ENCODE data around the gene ITM2C.

ITM2C gene

DNA sequence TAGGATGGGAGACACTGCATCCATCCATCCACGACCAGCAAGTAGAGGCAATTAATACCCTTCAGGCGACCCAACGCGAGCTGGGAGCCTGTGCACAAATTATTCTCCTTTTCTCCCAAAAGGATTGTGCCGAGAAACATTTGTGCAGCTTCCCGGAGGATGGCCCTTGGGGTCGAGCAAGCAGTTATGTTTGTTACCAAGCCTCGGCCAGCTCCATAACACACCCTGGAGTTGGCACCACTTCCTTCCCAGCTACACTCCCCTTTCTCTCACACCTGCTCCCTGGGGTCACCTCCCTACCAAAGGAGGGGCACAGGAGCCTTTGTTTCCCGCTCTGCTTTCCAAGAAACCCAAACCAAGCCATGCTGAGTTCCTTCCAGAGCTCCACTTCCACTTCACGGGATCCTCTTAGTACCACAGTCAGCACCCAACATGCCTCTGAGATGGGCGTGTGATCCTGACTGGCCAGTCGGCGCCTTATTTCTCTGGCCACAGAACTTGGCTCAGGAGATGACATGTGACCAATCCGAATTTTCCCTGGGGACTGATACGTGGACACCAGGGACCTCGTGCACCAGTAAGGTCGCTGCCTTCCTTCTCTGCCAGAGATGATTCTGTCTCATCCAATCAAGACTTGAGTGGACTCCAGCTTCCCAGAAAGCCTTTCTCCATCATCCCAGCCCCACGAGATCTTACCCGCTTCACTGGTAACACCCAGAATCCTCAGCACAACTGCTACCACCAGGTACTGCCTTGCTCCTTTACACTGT lies 31.8 kb downstream of the ITM2C start:
- in situ Hi-C loops (cut with MboI; ENCODE audit: low sequenced_read_pairs): no loop called here
- Histone ChIP-seq H3K27me3 (ENCODE audit: low read depth) (0 out of 2 replicates have a peak, but pooled peaks cover 3% of the 10 kb centered on the region), H3K4me1 (no peaks in the 10 kb centered on the region), H3K9me3 (no peaks in the 10 kb centered on the region), H3K4me3 (no peak overlapping the region), H3K36me3 (replicated peaks) (no peaks in the 10 kb centered on the region)
- DNase-seq (ENCODE audit: low spot score in 2 of 2): peak in 1 of 2 experiments; percentile 6

DNA sequence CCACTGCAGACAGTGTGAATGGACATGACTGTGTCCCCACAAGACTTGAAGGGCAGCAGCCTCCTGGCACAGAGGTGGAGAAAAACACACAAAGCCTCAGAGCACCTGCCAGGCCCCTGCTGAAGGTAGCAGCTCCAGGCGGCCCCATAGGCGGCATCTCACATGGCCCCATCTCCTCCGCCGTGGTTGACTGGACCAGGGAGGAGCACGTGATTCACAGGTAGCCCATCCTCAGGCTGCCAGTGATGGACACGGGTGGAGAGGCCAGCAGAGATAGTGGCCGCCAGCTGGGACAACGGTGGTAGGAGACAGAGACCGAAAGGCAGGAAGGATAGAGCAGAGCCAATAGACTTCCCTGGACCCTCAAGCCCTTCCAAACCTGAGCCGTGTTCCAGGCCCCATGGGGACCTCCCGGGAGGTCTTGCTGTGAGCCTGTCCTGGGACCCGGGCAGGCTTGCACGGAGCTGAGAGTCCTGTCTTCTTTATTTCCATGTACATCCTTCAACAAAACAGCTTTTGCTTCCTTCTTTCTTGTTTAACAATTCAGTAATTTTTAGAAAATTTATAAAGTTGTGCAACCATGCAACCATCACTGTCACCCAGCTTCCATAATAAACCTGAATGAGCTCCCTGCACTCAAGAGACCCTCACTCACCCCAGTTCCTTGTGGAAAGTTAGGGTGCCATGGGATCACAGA lies 33.4 kb downstream of the ITM2C start:
- no peak overlapping the region for H3K4me3 ChIP-seq
- no peaks in the 10 kb centered on the region for H3K36me3 ChIP-seq (replicated peaks)
- no peaks in the 10 kb centered on the region for H3K9me3 ChIP-seq
- peak in 1 of 2 experiments; percentile 6 for DNase-seq (ENCODE audit: low spot score in 2 of 2)
- H3K4me1 ChIP-seq: no peaks in the 10 kb centered on the region
- 0 out of 2 replicates have a peak, but pooled peaks cover 3% of the 10 kb centered on the region for H3K27me3 ChIP-seq (ENCODE audit: low read depth)
- in situ Hi-C loops (cut with MboI; ENCODE audit: low sequenced_read_pairs): no loop called here

- in situ Hi-C loops (cut with MboI; ENCODE audit: low sequenced_read_pairs): no loop called here
- 0 out of 2 replicates have a peak, but pooled peaks cover 3% of the 10 kb centered on the region for H3K27me3 ChIP-seq (ENCODE audit: low read depth)
- no peak overlapping the region for H3K4me3 ChIP-seq
- no peaks in the 10 kb centered on the region for H3K4me1 ChIP-seq
- H3K9me3 ChIP-seq: no peaks in the 10 kb centered on the region
- no peaks in the 10 kb centered on the region for H3K36me3 ChIP-seq (replicated peaks)
- peak in 1 of 2 experiments; percentile 5 for DNase-seq (ENCODE audit: low spot score in 2 of 2)
Measured at GRCh38 chr2:230898713-230899091, 34.0 kb downstream of the ITM2C start.

GRCh38 chr2:230899287-230899686 lies 34.5 kb downstream of the ITM2C start:
- Histone ChIP-seq H3K9me3 (no peaks in the 10 kb centered on the region), H3K4me1 (no peaks in the 10 kb centered on the region), H3K36me3 (replicated peaks) (no peaks in the 10 kb centered on the region), H3K4me3 (no peak overlapping the region), H3K27me3 (ENCODE audit: low read depth) (0 out of 2 replicates have a peak, but pooled peaks cover 3% of the 10 kb centered on the region)
- DNase-seq (ENCODE audit: low spot score in 2 of 2): peak in 1 of 2 experiments; percentile 8
- in situ Hi-C loops (cut with MboI; ENCODE audit: low sequenced_read_pairs): no loop called here

DNA sequence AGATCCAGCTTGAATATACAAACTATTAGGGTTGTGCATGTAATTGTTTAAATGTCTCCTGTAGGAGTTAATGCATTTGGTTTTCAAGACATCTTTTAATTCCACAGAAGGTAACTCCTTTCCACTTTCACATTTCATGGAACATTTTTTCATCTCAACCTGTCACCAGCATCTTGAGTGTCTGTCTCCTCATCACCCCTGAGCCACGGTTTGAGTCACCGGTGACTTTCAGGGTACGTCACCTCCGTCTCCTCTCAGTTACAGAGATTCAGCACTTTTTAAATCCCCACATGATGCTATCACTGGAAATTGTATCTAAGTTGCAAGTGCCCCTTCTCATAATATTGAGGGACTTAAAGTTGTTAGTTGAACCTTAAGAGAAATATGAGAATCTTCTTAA lies 35.0 kb downstream of the ITM2C start:
- no peaks in the 10 kb centered on the region for H3K9me3 ChIP-seq
- no peaks in the 10 kb centered on the region for H3K4me1 ChIP-seq
- H3K27me3 ChIP-seq (ENCODE audit: low read depth): 0 out of 2 replicates have a peak, but pooled peaks cover 3% of the 10 kb centered on the region
- in situ Hi-C loops (cut with MboI; ENCODE audit: low sequenced_read_pairs): loop anchor here (5.0 kb wide), 1 partner anchor 88 kb away; no protein-coding TSS in a partner anchor
- H3K36me3 ChIP-seq (replicated peaks): no peaks in the 10 kb centered on the region
- DNase-seq (ENCODE audit: low spot score in 2 of 2): no peak
- H3K4me3 ChIP-seq: no peak overlapping the region

DNA sequence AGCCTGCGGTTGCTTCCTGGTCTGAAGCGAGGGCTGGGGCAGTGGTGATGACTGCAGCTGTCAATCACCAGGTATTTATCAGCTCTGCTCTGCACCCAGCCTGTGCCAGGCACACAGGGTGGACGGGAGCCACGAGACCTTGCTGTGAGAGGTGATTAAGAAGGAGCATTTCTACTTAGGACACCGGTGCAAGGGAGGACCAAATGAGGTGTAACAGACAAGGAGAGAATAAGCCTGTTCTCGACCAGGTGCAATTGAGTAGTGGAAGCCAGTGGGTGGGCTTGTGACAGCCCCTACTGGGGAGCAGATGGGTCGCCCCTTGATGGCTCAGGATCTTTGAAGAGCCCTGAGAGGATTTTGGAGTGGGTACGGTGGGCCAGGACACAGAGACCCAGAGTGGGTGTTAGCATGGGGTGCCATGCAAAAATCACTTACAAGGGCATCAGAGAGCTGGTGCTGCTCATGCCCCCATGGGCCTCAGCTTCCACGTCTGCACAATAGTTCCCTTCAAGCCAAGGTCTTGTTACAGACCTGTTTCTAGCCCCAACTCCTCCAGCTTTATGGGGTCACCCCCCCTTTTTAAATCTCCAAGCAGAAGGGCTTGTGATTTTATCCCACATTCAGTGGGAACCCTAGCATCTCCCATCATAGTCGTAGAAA lies 35.7 kb downstream of the ITM2C start:
- no peaks in the 10 kb centered on the region for H3K4me1 ChIP-seq
- in situ Hi-C loops (cut with MboI; ENCODE audit: low sequenced_read_pairs): loop anchor here (5.0 kb wide), 1 partner anchor 87 kb away; no protein-coding TSS in a partner anchor

GRCh38 chr2:230901006-230901405 lies 36.3 kb downstream of the ITM2C start:
- Histone ChIP-seq H3K27me3 (ENCODE audit: low read depth) (0 out of 2 replicates have a peak, but pooled peaks cover 3% of the 10 kb centered on the region), H3K36me3 (replicated peaks) (no peaks in the 10 kb centered on the region), H3K4me1 (no peaks in the 10 kb centered on the region), H3K4me3 (no peak overlapping the region), H3K9me3 (no peaks in the 10 kb centered on the region)
- in situ Hi-C loops (cut with MboI; ENCODE audit: low sequenced_read_pairs): loop anchor here (5.0 kb wide), 1 partner anchor 86 kb away; no protein-coding TSS in a partner anchor
- DNase-seq (ENCODE audit: low spot score in 2 of 2): no peak

More for the DNA sequence above, 35.7 kb downstream of the ITM2C start:
- DNase-seq (ENCODE audit: low spot score in 2 of 2): no peak
- Histone ChIP-seq H3K9me3 (no peaks in the 10 kb centered on the region), H3K27me3 (ENCODE audit: low read depth) (0 out of 2 replicates have a peak, but pooled peaks cover 3% of the 10 kb centered on the region), H3K36me3 (replicated peaks) (no peaks in the 10 kb centered on the region), H3K4me3 (no peak overlapping the region)

DNA sequence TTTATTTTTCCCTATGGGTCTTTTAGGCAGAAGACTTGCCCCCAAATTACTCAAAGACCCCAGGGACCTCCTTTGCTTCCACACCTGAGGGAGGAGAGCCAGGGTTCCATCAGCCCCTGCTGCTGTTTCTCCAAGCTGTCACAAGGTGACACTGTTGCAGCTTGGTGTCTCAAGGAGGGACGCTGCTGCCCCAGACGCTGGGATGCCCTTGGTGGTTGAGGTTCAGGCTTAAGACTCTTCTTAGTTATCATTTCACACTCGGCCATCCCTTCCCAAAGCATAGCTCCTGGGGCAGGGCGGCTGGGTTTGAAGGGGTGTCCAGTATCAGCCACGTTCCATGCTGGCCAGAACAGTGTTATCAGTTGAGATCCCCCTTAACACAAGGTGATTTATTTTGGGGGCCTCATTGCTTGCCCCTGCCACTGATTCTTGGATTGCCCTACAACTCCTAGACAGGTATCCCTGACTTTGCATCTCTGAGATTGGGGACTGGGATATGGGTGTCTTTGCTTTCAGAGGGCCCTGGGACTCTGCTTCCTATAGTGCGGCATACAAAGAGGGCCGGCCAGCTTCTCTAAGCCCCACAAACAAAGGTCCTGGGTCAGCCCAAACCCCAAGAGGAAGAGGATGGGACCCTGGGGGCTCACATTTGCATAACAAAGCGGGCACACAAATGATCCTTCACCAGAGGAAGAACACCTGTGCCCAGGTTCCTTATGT lies 37.6 kb downstream of the ITM2C start:
- Histone ChIP-seq H3K4me3 (no peak overlapping the region), H3K9me3 (no peaks in the 10 kb centered on the region), H3K4me1 (no peaks in the 10 kb centered on the region), H3K27me3 (ENCODE audit: low read depth) (0 out of 2 replicates have a peak, but pooled peaks cover 3% of the 10 kb centered on the region), H3K36me3 (replicated peaks) (no peaks in the 10 kb centered on the region)
- in situ Hi-C loops (cut with MboI; ENCODE audit: low sequenced_read_pairs): loop anchor here (5.0 kb wide), 1 partner anchor 85 kb away; no protein-coding TSS in a partner anchor
- peak; percentile 41 to 80 for DNase-seq (ENCODE audit: low spot score in 2 of 2)

DNA sequence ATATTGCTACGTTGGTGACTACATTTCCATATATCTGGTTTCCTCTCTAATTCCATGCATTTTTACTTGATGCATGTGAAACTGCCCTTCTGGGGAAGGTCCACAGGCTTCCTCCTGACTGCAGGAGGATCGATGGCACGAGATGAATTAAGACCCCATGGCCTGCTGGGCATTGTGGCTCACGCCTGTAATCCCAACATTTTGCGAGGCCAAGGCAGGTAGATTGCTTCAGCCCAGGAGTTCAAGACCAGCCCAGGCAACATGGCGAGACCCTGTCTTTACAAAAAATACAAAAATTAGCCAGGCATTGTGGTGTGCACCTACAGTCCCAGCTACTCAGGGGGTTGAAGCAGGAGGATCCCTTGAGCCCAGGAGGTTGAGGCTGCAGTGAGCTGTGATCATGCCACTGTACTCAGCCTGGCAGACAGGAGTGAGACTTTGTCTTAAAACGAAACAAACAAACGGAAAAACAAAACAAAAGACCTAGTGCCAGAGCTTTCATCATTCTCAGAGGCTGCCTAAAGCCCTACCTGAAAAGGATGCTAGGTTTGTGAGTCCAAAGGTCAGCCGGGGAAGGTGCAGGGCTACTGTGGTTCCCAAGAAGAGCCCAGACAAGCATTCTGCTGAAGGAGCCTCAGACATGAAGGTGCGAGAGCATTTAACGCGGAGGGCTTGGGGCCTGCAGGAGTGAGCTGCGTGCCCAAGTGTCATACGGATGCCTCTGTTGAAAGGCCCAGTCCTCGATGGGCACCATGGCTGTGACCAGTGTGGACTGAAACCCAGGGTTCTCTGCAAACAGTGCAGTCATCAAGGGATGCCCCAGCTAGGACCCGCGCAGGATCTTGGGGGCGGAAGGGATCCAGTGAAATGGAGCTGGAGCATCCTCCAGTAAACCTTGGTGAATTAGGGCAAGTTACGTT lies 38.7 kb downstream of the ITM2C start:
- H3K36me3 ChIP-seq (replicated peaks): no peaks in the 10 kb centered on the region
- no peak overlapping the region for H3K4me3 ChIP-seq
- H3K4me1 ChIP-seq: no peaks in the 10 kb centered on the region
- in situ Hi-C loops (cut with MboI; ENCODE audit: low sequenced_read_pairs): loop anchor here (5.0 kb wide), 1 partner anchor 84 kb away; no protein-coding TSS in a partner anchor
- DNase-seq (ENCODE audit: low spot score in 2 of 2): no peak
- 0 out of 2 replicates have a peak, but pooled peaks cover 3% of the 10 kb centered on the region for H3K27me3 ChIP-seq (ENCODE audit: low read depth)
- no peaks in the 10 kb centered on the region for H3K9me3 ChIP-seq

DNA sequence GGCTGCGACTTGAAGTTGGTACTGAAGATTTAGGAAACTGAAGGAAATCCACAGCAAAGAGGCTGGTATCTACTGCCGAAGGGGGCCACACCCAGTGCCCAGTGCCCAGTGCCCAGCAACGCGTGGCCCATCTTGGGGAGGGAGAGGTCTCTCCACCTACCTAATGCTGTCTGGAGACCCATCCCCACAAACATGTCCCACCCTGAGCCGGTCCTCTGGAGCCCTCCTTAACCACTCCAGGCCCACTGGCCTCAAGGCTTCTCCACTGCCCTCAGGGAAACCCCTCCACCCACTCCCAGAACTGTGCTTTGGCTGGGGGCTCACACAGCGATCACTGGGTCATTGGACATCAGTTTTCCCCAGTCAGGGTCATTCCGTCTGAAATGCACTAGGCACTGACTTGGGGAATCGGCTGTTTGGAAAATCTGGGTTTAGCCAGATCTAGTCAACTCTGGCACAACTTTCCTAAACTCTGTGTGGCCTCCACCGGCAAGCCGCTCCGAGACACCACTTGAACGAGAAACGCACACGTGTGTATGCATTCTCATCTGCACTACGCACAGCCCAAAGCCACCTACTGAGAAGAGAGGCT lies 40.2 kb downstream of the ITM2C start:
- in situ Hi-C loops (cut with MboI; ENCODE audit: low sequenced_read_pairs): loop anchor here (5.0 kb wide), 1 partner anchor 82 kb away; no protein-coding TSS in a partner anchor
- no peaks in the 10 kb centered on the region for H3K36me3 ChIP-seq (replicated peaks)
- no peak overlapping the region for H3K4me3 ChIP-seq
- 0 out of 2 replicates have a peak, but pooled peaks cover 3% of the 10 kb centered on the region for H3K27me3 ChIP-seq (ENCODE audit: low read depth)
- H3K4me1 ChIP-seq: no peaks in the 10 kb centered on the region
- DNase-seq (ENCODE audit: low spot score in 2 of 2): no peak
- no peaks in the 10 kb centered on the region for H3K9me3 ChIP-seq

GRCh38 chr2:230905448-230906421 lies 41.0 kb downstream of the ITM2C start:
- Histone ChIP-seq H3K9me3 (no peaks in the 10 kb centered on the region), H3K4me3 (no peak overlapping the region), H3K27me3 (ENCODE audit: low read depth) (no peaks in the 10 kb centered on the region), H3K36me3 (replicated peaks) (no peaks in the 10 kb centered on the region), H3K4me1 (no peaks in the 10 kb centered on the region)
- in situ Hi-C loops (cut with MboI; ENCODE audit: low sequenced_read_pairs): no loop called here
- no peak for DNase-seq (ENCODE audit: low spot score in 2 of 2)
